ENCODE data around the gene CHRDL2. TPM values are rescaled to one million over a fixed set of nuclear protein-coding genes. Genes with fewer than 3 reads are reported as not detected.
A peak's percentile ranks its signal among the peaks of the same experiment; 100 is the strongest.

The CHRDL2 gene
- total RNA-seq, 1 donor from 2014 or later = 8.8 TPM

GRCh38 chr11:74749127-74749964 lies 18.1 kb upstream of the CHRDL2 start:
- DNase-seq (ENCODE audit: low spot score) (peak; percentile 73), ATAC-seq (peak; percentile 64)

GRCh38 chr11:74748211-74749126 lies 17.2 kb upstream of the CHRDL2 start, which contains the start of gene RNF169:
TSS of gene RNF169 (plus strand) at chr11:74748849. CDS start at chr11:74748881, 32 bp downstream.
- ATAC-seq (peak; percentile 96), DNase-seq (ENCODE audit: low spot score) (peak; percentile 92)

- DNase-seq (ENCODE audit: low spot score) = no peak
- ATAC-seq = no peak
Observed at GRCh38 chr11:74746868-74747267, 15.6 kb upstream of the CHRDL2 start.

- ATAC-seq = no peak
Observed at GRCh38 chr11:74744277-74744676, 13.1 kb upstream of the CHRDL2 start.

GRCh38 chr11:74743640-74744039 lies 12.4 kb upstream of the CHRDL2 start:
- ATAC-seq = no peak
- no peak for DNase-seq (ENCODE audit: low spot score)

More at GRCh38 chr11:74744277-74744676, 13.1 kb upstream of the CHRDL2 start:
- no peak for DNase-seq (ENCODE audit: low spot score)

- ATAC-seq = no peak
- no peak for DNase-seq (ENCODE audit: low spot score)
Observed at GRCh38 chr11:74742070-74742469, 10.8 kb upstream of the CHRDL2 start.

- ATAC-seq (peak; percentile 99), DNase-seq (ENCODE audit: low spot score) (no peak)
Observed at GRCh38 chr11:74739546-74740270, 8.5 kb upstream of the CHRDL2 start.

GRCh38 chr11:74736031-74736430 lies 4.8 kb upstream of the CHRDL2 start:
- DNase-seq (ENCODE audit: low spot score) = no peak
- no peak for ATAC-seq

GRCh38 chr11:74735365-74735928 lies 4.2 kb upstream of the CHRDL2 start:
- DNase-seq (ENCODE audit: low spot score) = no peak
- no peak for ATAC-seq

- DNase-seq (ENCODE audit: low spot score) = no peak
- no peak for ATAC-seq
Observed at GRCh38 chr11:74734559-74734925, 3.3 kb upstream of the CHRDL2 start.

- DNase-seq (ENCODE audit: low spot score) = no peak
Observed at GRCh38 chr11:74730571-74731260, 510 bp downstream of the CHRDL2 start.

GRCh38 chr11:74729397-74729796 lies 1.8 kb downstream of the CHRDL2 start:
- DNase-seq (ENCODE audit: low spot score) (no peak), ATAC-seq (no peak)

More at GRCh38 chr11:74730571-74731260, 510 bp downstream of the CHRDL2 start:
- ATAC-seq = no peak

GRCh38 chr11:74726547-74727182 lies 4.6 kb downstream of the CHRDL2 start:
- ATAC-seq (peak; percentile 97), DNase-seq (ENCODE audit: low spot score) (peak; percentile 72)

GRCh38 chr11:74725701-74726100 lies 5.5 kb downstream of the CHRDL2 start:
- DNase-seq (ENCODE audit: low spot score) (no peak), ATAC-seq (no peak)

- ATAC-seq (no peak), DNase-seq (ENCODE audit: low spot score) (no peak)
Observed at GRCh38 chr11:74723511-74723910, 7.7 kb downstream of the CHRDL2 start.

GRCh38 chr11:74721479-74721835 lies 9.8 kb downstream of the CHRDL2 start:
- no peak for DNase-seq (ENCODE audit: low spot score)
- ATAC-seq = no peak

- no peak for ATAC-seq
- no peak for DNase-seq (ENCODE audit: low spot score)
Observed at GRCh38 chr11:74720596-74721478, 10.4 kb downstream of the CHRDL2 start.

- ATAC-seq (no peak), DNase-seq (ENCODE audit: low spot score) (no peak)
Observed at GRCh38 chr11:74719011-74719410, 12.2 kb downstream of the CHRDL2 start.

Measured in left lobe of liver (tissue), 2 donors.